ENCODE measurements around the gene NCAPH2. TPM values are rescaled to one million over a fixed set of nuclear protein-coding genes. Genes with fewer than 3 reads are reported as not detected.

The NCAPH2 gene
- total and polyA plus RNA-seq, 2 of the 8 experiments (the other 6 are each of a cell fraction or from before 2014, with no cell fraction given), result 62.2 to 81.6 TPM

- TF ChIP-seq RFX5 (IDR thresholded peaks at IDR 0.05; ENCODE audit: borderline replicate concordance, low read depth, low read length) (no peak), MAFK (IDR thresholded peaks at IDR 0.05; ENCODE audit: low read depth, low read length) (no peak), HDAC6 (IDR thresholded peaks at IDR 0.05; ENCODE audit: low read depth, low read length) (no peak), NRF1 (IDR thresholded peaks at IDR 0.05; ENCODE audit: low read depth, low read length) (no peak), RBBP5 (IDR thresholded peaks at IDR 0.05; ENCODE audit: borderline replicate concordance, low read depth, low read length) (no peak)
Measured at GRCh38 chr22:50524676-50525103, 16.7 kb downstream of the NCAPH2 start (continued).

Measured in H1 (cell line).